ENCODE results near the gene MT1G. TPM values are rescaled to one million over a fixed set of nuclear protein-coding genes. Genes with fewer than 3 reads are reported as not detected.

The MT1G gene
- total RNA-seq, 2 experiments from 2014 or later: 2.8 to 3.4 TPM

DNA sequence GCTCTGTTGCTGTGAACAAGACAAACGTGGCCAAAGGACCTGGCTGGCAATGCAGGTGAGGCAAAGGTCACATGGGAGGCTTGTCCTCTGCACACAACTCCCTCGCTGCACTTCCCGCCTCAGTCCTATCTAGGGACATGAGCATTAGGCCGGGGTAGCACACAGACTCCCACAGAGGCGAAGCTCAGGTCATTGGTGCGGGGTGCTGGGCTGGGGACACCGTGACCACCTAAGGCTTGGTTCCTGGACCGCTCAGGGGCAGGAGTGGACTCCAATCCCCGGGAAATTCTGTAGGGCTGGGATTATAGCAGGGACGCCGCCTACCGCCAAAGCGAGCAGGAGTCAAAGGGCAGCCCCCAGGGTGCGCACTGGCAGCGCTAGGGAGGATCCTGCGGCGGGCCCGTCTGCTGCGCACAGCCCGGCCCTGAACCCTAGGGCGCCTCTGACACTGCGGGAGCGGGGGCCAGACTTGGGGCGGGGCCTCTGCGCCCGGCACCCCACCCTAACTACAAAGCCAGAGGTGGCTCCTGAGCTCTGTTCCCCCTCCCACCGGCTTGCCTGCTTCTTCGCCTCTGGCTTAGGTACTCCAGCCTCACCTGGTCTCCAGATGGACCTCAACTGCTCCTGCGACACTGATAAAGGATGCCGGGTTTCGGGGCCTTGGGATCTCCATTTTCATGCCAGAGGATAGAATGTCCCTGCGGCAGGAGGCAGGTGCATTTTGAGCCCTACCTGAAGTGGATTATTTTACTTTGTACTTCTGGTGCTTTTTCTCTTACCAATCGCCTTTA lies 20.0 kb downstream of the MT1G start:
- no peaks in the 10 kb centered on the region for H3K9me3 Mint-ChIP-seq (ENCODE audit: low read depth)
- H3K27ac Mint-ChIP-seq: no peak overlapping the region
- no peak overlapping the region for H3K4me3 Mint-ChIP-seq
- H3K36me3 Mint-ChIP-seq: no peaks in the 10 kb centered on the region
- DNase-seq (no peak), ATAC-seq (no peak)
- peaks cover 53% of the 10 kb centered on the region for H3K27me3 Mint-ChIP-seq
- H3K4me1 Mint-ChIP-seq: peaks cover 11% of the 10 kb centered on the region
- CTCF ChIA-PET: no interaction called here

- H3K9me3 Mint-ChIP-seq (ENCODE audit: low read depth): no peaks in the 10 kb centered on the region
- DNase-seq: no peak
- H3K4me3 Mint-ChIP-seq: no peak overlapping the region
- CTCF ChIA-PET: interaction anchor here (1.8 kb wide), 1 partner anchor 17 kb away, joined by 5 read pairs; no protein-coding TSS in a partner anchor
- no peak for ATAC-seq
- peaks cover 20% of the 10 kb centered on the region for H3K4me1 Mint-ChIP-seq
- peaks cover 54% of the 10 kb centered on the region for H3K27me3 Mint-ChIP-seq
- H3K27ac Mint-ChIP-seq: no peak overlapping the region
- no peaks in the 10 kb centered on the region for H3K36me3 Mint-ChIP-seq
These were observed 22.0 kb downstream of the MT1G start for GRCh38 chr16:56645838-56646237.

GRCh38 chr16:56645311-56645710 lies 22.6 kb downstream of the MT1G start:
- CTCF ChIA-PET: interaction anchor here (2.4 kb wide), 1 partner anchor 16 kb away, joined by 22 read pairs; no protein-coding TSS in a partner anchor
- Mint-ChIP-seq H3K4me3 (no peak overlapping the region), H3K4me1 (peaks cover 20% of the 10 kb centered on the region), H3K27ac (no peak overlapping the region), H3K9me3 (ENCODE audit: low read depth) (no peaks in the 10 kb centered on the region), H3K36me3 (no peaks in the 10 kb centered on the region), H3K27me3 (peaks cover 59% of the 10 kb centered on the region)
- ATAC-seq (no peak), DNase-seq (no peak)

GRCh38 chr16:56643833-56644232 lies 24.0 kb downstream of the MT1G start:
- peak overlapping the region; percentile 47 for H3K27ac Mint-ChIP-seq

DNA sequence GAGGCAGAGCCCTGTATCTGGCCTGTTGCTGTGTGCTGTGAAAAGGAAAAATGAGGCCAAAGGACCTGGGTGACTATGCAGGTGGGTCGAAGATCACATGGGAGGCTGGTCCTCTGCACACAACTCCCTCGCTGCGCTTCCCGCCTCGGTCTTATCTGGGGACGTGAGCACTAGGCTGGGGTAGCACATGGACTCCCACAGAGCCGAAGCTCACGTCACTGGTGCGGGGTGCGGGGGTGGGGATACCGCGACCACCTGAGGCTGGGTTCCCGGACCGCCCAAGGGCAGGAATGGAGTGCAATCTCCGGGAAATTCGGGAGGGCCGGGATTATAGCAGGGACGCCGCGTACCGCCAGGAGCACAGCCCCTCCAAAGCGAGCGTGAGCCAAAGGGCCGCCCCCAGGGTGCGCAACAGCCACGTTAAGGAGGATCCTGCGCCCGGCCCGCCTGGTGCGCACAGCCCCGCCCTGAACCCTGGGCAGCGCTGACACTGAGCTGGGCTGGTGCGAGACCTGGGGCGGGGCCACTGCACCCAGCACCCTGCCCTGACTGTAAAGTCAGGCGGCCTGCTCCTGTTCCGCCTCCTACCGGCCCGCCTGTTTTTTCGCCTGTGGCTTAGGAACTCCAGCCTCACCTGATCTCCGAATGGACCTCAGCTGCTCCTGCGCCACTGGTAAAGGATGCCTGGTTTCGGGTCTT lies 24.6 kb downstream of the MT1G start:
- ATAC-seq (peak; percentile 100), DNase-seq (peak; percentile 91)
- Mint-ChIP-seq H3K27ac (peak overlapping the region; percentile 47), H3K4me3 (peak overlapping the region; percentile 60), H3K27me3 (peaks cover 64% of the 10 kb centered on the region), H3K4me1 (peaks cover 23% of the 10 kb centered on the region), H3K9me3 (ENCODE audit: low read depth) (no peaks in the 10 kb centered on the region), H3K36me3 (no peaks in the 10 kb centered on the region)
- CTCF ChIA-PET: interaction anchor here (0.6 to 4.7 kb wide), 26 partner anchors 9 to 309 kb away, joined by 3 to 38 read pairs (median 4); partner anchors contain the start of genes BBS2, MT1E, MT1F and MT2A

More at GRCh38 chr16:56643833-56644232, 24.0 kb downstream of the MT1G start:
- H3K27me3 Mint-ChIP-seq: peaks cover 64% of the 10 kb centered on the region
- H3K4me1 Mint-ChIP-seq: peaks cover 20% of the 10 kb centered on the region
- H3K9me3 Mint-ChIP-seq (ENCODE audit: low read depth): no peaks in the 10 kb centered on the region
- peak overlapping the region; percentile 60 for H3K4me3 Mint-ChIP-seq
- DNase-seq: no peak
- no peaks in the 10 kb centered on the region for H3K36me3 Mint-ChIP-seq
- ATAC-seq: no peak
- CTCF ChIA-PET: interaction anchor here (0.6 to 4.7 kb wide), 26 partner anchors 9 to 308 kb away, joined by 3 to 38 read pairs (median 4); partner anchors contain the start of genes BBS2, MT1E, MT1F and MT2A

GRCh38 chr16:56641166-56641565 lies 26.7 kb downstream of the MT1G start:
- H3K4me1 Mint-ChIP-seq: peaks cover 33% of the 10 kb centered on the region
- H3K27me3 Mint-ChIP-seq: peaks cover 72% of the 10 kb centered on the region
- no peak overlapping the region for H3K27ac Mint-ChIP-seq
- no peak overlapping the region for H3K4me3 Mint-ChIP-seq
- no peaks in the 10 kb centered on the region for H3K36me3 Mint-ChIP-seq
- no peaks in the 10 kb centered on the region for H3K9me3 Mint-ChIP-seq (ENCODE audit: low read depth)
- ATAC-seq (no peak), DNase-seq (no peak)
- CTCF ChIA-PET: interaction anchor here (0.6 to 4.7 kb wide), 6 partner anchors 11 to 107 kb away, joined by 3 to 38 read pairs (median 4); partner anchors contain the start of genes MT1E and MT1H

- CTCF ChIA-PET: interaction anchor here (1.2 to 4.7 kb wide), 3 partner anchors 14 to 61 kb away, joined by 3 to 38 read pairs (median 4); partner anchors contain the start of gene MT1E
- H3K27ac Mint-ChIP-seq: no peak overlapping the region
- H3K27me3 Mint-ChIP-seq: peaks cover 77% of the 10 kb centered on the region
- H3K36me3 Mint-ChIP-seq: no peaks in the 10 kb centered on the region
- H3K4me3 Mint-ChIP-seq: no peak overlapping the region
- no peaks in the 10 kb centered on the region for H3K9me3 Mint-ChIP-seq (ENCODE audit: low read depth)
- no peak for ATAC-seq
- DNase-seq: no peak
- peaks cover 41% of the 10 kb centered on the region for H3K4me1 Mint-ChIP-seq
These were observed 27.8 kb downstream of the MT1G start for GRCh38 chr16:56640076-56640475.

GRCh38 chr16:56639045-56639444 lies 28.8 kb downstream of the MT1G start:
- Mint-ChIP-seq H3K9me3 (ENCODE audit: low read depth) (no peaks in the 10 kb centered on the region), H3K36me3 (no peaks in the 10 kb centered on the region), H3K27ac (no peak overlapping the region), H3K27me3 (peaks cover 84% of the 10 kb centered on the region), H3K4me1 (peaks cover 44% of the 10 kb centered on the region), H3K4me3 (no peak overlapping the region)
- DNase-seq (no peak), ATAC-seq (no peak)
- CTCF ChIA-PET: interaction anchor here (0.9 to 1.4 kb wide), 3 partner anchors 13 to 62 kb away, joined by 3 to 5 read pairs (median 3); partner anchors contain the start of gene MT1E

GRCh38 chr16:56637814-56638750 lies 29.8 kb downstream of the MT1G start, which contains the start of gene MT1A:
TSS of gene MT1A (plus strand) at chr16:56638666. CDS start at chr16:56638739, 73 bp downstream.
- DNase-seq (no peak), ATAC-seq (peak; percentile 59)
- Mint-ChIP-seq H3K9me3 (ENCODE audit: low read depth) (no peaks in the 10 kb centered on the region), H3K4me1 (peaks cover 37% of the 10 kb centered on the region), H3K27me3 (peaks cover 92% of the 10 kb centered on the region), H3K36me3 (no peaks in the 10 kb centered on the region), H3K4me3 (peak within 1 kb of the TSS; percentile 63), H3K27ac (no peak within 1 kb of the TSS)
- CTCF ChIA-PET: interaction anchor here (0.8 to 1.5 kb wide), 4 partner anchors 12 to 64 kb away, joined by 3 to 4 read pairs (median 3); partner anchors contain the start of gene MT1E

- H3K36me3 Mint-ChIP-seq: no peaks in the 10 kb centered on the region
- H3K4me1 Mint-ChIP-seq: peaks cover 32% of the 10 kb centered on the region
- ATAC-seq (no peak), DNase-seq (no peak)
- H3K27ac Mint-ChIP-seq: no peak overlapping the region
- H3K27me3 Mint-ChIP-seq: peaks cover 94% of the 10 kb centered on the region
- no peak overlapping the region for H3K4me3 Mint-ChIP-seq
- CTCF ChIA-PET: interaction anchor here (1.0 to 1.5 kb wide), 2 partner anchors 11 to 36 kb away, joined by 3 to 4 read pairs; partner anchors contain the start of gene MT1E
- H3K9me3 Mint-ChIP-seq (ENCODE audit: low read depth): no peaks in the 10 kb centered on the region
These were observed 31.1 kb downstream of the MT1G start for GRCh38 chr16:56636616-56637413.

GRCh38 chr16:56635441-56635967 lies 32.4 kb downstream of the MT1G start:
- Mint-ChIP-seq H3K4me3 (peak overlapping the region; percentile 45), H3K27ac (peak overlapping the region; percentile 28), H3K36me3 (no peaks in the 10 kb centered on the region), H3K9me3 (ENCODE audit: low read depth) (no peaks in the 10 kb centered on the region), H3K27me3 (peaks cover 97% of the 10 kb centered on the region), H3K4me1 (peaks cover 37% of the 10 kb centered on the region)
- CTCF ChIA-PET: no interaction called here
- ATAC-seq (peak; percentile 20), DNase-seq (no peak)

Measured in activated CD8-positive, alpha-beta memory T cell treated with anti-CD3 and anti-CD28 coated beads, Interleukin-2, amount 10 ng/mL, durations not matched to agents 7 days and 5 days (primary cell).